T-cell (primary cell): Measurements from ENCODE around the gene ARHGAP15. TPM values are rescaled to one million over a fixed set of nuclear protein-coding genes. Genes with fewer than 3 reads are reported as not detected.

Experiments used
- ATAC-seq, 4 experiments: fragments of 200-7000 bp in 3 of 4; fragments of 150-1000 bp in 1 of 4; cut with Tn5 transposase; replicated peaks in 1 of 4; 1 replicate in 3 of 4; 2 replicates in 1 of 4; pipeline ENCODE4 v1.10.0; 2021; ENCODE audit warnings: moderate library complexity in 3 of 4, mild to moderate bottlenecking in 2 of 4, moderate number of reproducible peaks in 1 of 4
- CTCF ChIA-PET, 2 donors: fragments of 300-600 bp; sonication (Branson Sonifier 250); formaldehyde crosslinking; loops; one replicate each; lab custom pipeline; 2022; ENCODE audit warnings: antibody characterized with exemption in 2 of 2; lab: Charles Lee
- POLR2A ChIA-PET, 2 donors: fragments of 300-600 bp; sonication (Branson Sonifier 250); formaldehyde crosslinking; loops; one replicate each; lab custom pipeline; 2022; ENCODE audit warnings: antibody characterized with exemption in 2 of 2; lab: Charles Lee
- DNase-seq, 35 experiments: peaks; one replicate each; pipeline versions ENCODE4 v3.0.0 to v3.0.0-alpha.2; 2013 to 2023
- H3K27ac ChIP-seq: one replicate; pipeline ENCODE4 v1.5.1; 2013; ENCODE audit warnings: low read length
- H3K27me3 ChIP-seq, 2 experiments: replicated peaks in 1 of 2; 1 replicate in 1 of 2; 2 replicates in 1 of 2; pipeline versions ENCODE4 v1.6.1 to v1.7.0; 2013; ENCODE audit warnings: low read length in 1 of 2, mixed read lengths in 1 of 2; ENCODE audit not compliant: control insufficient read depth in 2 of 2, insufficient read depth in 2 of 2; ENCODE audit errors: extremely low read depth in 1 of 2
- H3K36me3 ChIP-seq, 2 donors: 1 replicate in 1 of 2; 2 replicates in 1 of 2; pipeline versions ENCODE4 v1.6.1 to v1.7.0; 2013; ENCODE audit warnings: low read length in 1 of 2; ENCODE audit not compliant: control insufficient read depth in 2 of 2, insufficient read depth in 1 of 2; ENCODE audit errors: extremely low read depth in 1 of 2
- H3K4me1 ChIP-seq, 2 experiments: 1 replicate in 1 of 2; 2 replicates in 1 of 2; pipeline versions ENCODE4 v1.6.1 to v1.7.0; 2013; ENCODE audit warnings: low read length in 2 of 2, mixed read lengths in 1 of 2; ENCODE audit not compliant: insufficient read depth in 2 of 2, control insufficient read depth in 1 of 2; ENCODE audit errors: extremely low read depth in 1 of 2
- H3K4me3 ChIP-seq, 2 donors: 1 replicate in 1 of 2; 2 replicates in 1 of 2; pipeline versions ENCODE4 v1.5.1 to v1.7.0; 2013; ENCODE audit warnings: mild to moderate bottlenecking in 2 of 2, low read length in 1 of 2, moderate library complexity in 1 of 2; ENCODE audit not compliant: control insufficient read depth in 1 of 2; ENCODE audit errors: extremely low read depth in 1 of 2
- H3K9me3 ChIP-seq: 2 replicates; pipeline ENCODE4 v1.7.0; 2013
- H3K27ac Mint-ChIP-seq, 2 donors: one replicate each; pipeline ENCODE4 v1.8.0; 2020 to 2021; ENCODE audit warnings: mild to moderate bottlenecking in 2 of 2, mixed read lengths in 2 of 2
- H3K27me3 Mint-ChIP-seq, 2 donors: one replicate each; pipeline ENCODE4 v1.8.0; 2021 to 2022; ENCODE audit warnings: mixed read lengths in 2 of 2
- H3K36me3 Mint-ChIP-seq: one replicate; pipeline ENCODE4 v1.8.0; 2021; ENCODE audit warnings: mixed read lengths
- H3K4me1 Mint-ChIP-seq, 3 donors: one replicate each; pipeline ENCODE4 v1.8.0; 2020 to 2022; ENCODE audit warnings: mixed read lengths in 3 of 3, mild to moderate bottlenecking in 1 of 3
- H3K4me3 Mint-ChIP-seq, 3 donors: one replicate each; pipeline ENCODE4 v1.8.0; 2020 to 2022; ENCODE audit warnings: mild to moderate bottlenecking in 3 of 3, mixed read lengths in 3 of 3, moderate library complexity in 3 of 3
- H3K9me3 Mint-ChIP-seq, 3 donors: one replicate each; pipeline ENCODE4 v1.8.0; 2020 to 2022; ENCODE audit warnings: mixed read lengths in 3 of 3
- WGBS: methylation state at CpG from one replicate; pipeline ENCODE4 v1.1.5; 2013; ENCODE audit warnings: missing lambda C conversion rate; ENCODE audit not compliant: insufficient coverage; 5-methylcytosine and 5-hydroxymethylcytosine counted together
- total RNA-seq, 35 experiments: library from RNA in 6 of 35; stranded (reverse) in 6 of 35; fragments of 120-200 nt in 1 of 35; gene quantifications; one replicate each; pipeline versions ENCODE4 v1.2.1 to v1.2.4 and lab custom pipeline; 2013 to 2026

ARHGAP15 gene
- total RNA-seq, 5 donors from 2014 or later (not counting 1 experiment from before 2014, with no cell fraction given): 154 to 271 (median 188) TPM

- no peak for ATAC-seq
- peaks cover 21% of the 10 kb centered on the region for H3K36me3 Mint-ChIP-seq
- peak overlapping the region; percentile 98 to 99 for H3K27ac Mint-ChIP-seq
These were observed 125.9 kb downstream of the ARHGAP15 start for GRCh38 chr2:143255086-143255485.

GRCh38 chr2:143255899-143256298, 126.7 kb downstream of the ARHGAP15 start:
- Mint-ChIP-seq H3K9me3 (no peaks in the 10 kb centered on the region), H3K27me3 (no peaks in the 10 kb centered on the region), H3K36me3 (peaks cover 14% of the 10 kb centered on the region), H3K27ac (peak overlapping the region; percentile 98 to 99), H3K4me3 (peak overlapping the region; percentile 58 to 71 (median 71)), H3K4me1 (peaks cover 81 to 82% (median 81%) of the 10 kb centered on the region in 3 donors)
- no peaks in the 10 kb centered on the region for H3K27me3 ChIP-seq
- ATAC-seq (peak in 1 of 4 experiments; percentile 33), DNase-seq (peak in 1 of 35 experiments; percentile 55)
- ChIA-PET POLR2A (interaction anchor here in 1 of 2 donors (0.6 kb wide), 1 partner anchor 93 kb away, joined by 3 read pairs; no protein-coding TSS in a partner anchor), CTCF (interaction anchor here (1.0 to 4.9 kb wide), 7 partner anchors 9 to 222 kb away, joined by 3 to 69 read pairs (median 5); no protein-coding TSS in a partner anchor)
- H3K36me3 ChIP-seq: peaks cover 0 to under 1% of the 10 kb centered on the region in 2 donors
- peak overlapping the region; percentile 72 for H3K27ac ChIP-seq
- peaks cover 15 to 58% of the 10 kb centered on the region in 2 experiments for H3K4me1 ChIP-seq
- H3K4me3 ChIP-seq: no peak overlapping the region
- H3K9me3 ChIP-seq: no peaks in the 10 kb centered on the region

More at GRCh38 chr2:143255086-143255485, 125.9 kb downstream of the ARHGAP15 start:
- Histone ChIP-seq H3K4me1 (peaks cover 15 to 57% of the 10 kb centered on the region in 2 experiments), H3K4me3 (no peak overlapping the region), H3K27me3 (no peaks in the 10 kb centered on the region), H3K9me3 (no peaks in the 10 kb centered on the region), H3K36me3 (peaks cover 0 to 7% of the 10 kb centered on the region in 2 donors), H3K27ac (peak overlapping the region; percentile 72)
- POLR2A ChIA-PET: interaction anchor here in 1 of 2 donors (0.6 kb wide), 1 partner anchor 11 kb away, joined by 3 read pairs; no protein-coding TSS in a partner anchor
- CTCF ChIA-PET: interaction anchor here (0.6 to 4.9 kb wide), 7 partner anchors 8 to 221 kb away, joined by 3 to 37 read pairs (median 5); no protein-coding TSS in a partner anchor
- DNase-seq: no peak
- Mint-ChIP-seq H3K4me1 (peaks cover 81 to 84% (median 83%) of the 10 kb centered on the region in 3 donors), H3K4me3 (peak overlapping the region; percentile 31 to 58 (median 35)), H3K9me3 (no peaks in the 10 kb centered on the region), H3K27me3 (no peaks in the 10 kb centered on the region)
- no CpG with 5 or more reads among the region's 3 CpGs for WGBS

- no peaks in the 10 kb centered on the region for H3K9me3 ChIP-seq
- ChIA-PET POLR2A (interaction anchor here (0.7 to 2.0 kb wide), 8 partner anchors 11 to 182 kb away, joined by 3 to 8 read pairs (median 6); no protein-coding TSS in a partner anchor), CTCF (interaction anchor here (0.6 to 4.9 kb wide), 56 partner anchors 8 to 224 kb away, joined by 3 to 99 read pairs (median 6); partner anchors contain the start of gene ARHGAP15 (in 1 of the 2))
- ATAC-seq (peak; percentile 67 to 79 (median 72)), DNase-seq (peak in 2 of 35 experiments; percentile 13 to 71)
- H3K27me3 ChIP-seq: no peaks in the 10 kb centered on the region
- H3K4me3 ChIP-seq: peak overlapping the region; percentile 15 to 20
- H3K27ac Mint-ChIP-seq: peak overlapping the region; percentile 90 to 91
- peak overlapping the region; percentile 72 for H3K27ac ChIP-seq
- no peaks in the 10 kb centered on the region for H3K27me3 Mint-ChIP-seq
- H3K36me3 Mint-ChIP-seq: peaks cover 12% of the 10 kb centered on the region
- peaks cover 37 to 66% of the 10 kb centered on the region in 2 experiments for H3K4me1 ChIP-seq
- H3K4me1 Mint-ChIP-seq: peaks cover 82 to 84% (median 83%) of the 10 kb centered on the region in 3 donors
- peak overlapping the region; percentile 58 to 71 (median 62) for H3K4me3 Mint-ChIP-seq
- H3K9me3 Mint-ChIP-seq: no peaks in the 10 kb centered on the region
- no CpG with 5 or more reads among the region's 3 CpGs for WGBS
- no peaks in the 10 kb centered on the region for H3K36me3 ChIP-seq
These were observed 129.1 kb downstream of the ARHGAP15 start for GRCh38 chr2:143258126-143258892.

- Mint-ChIP-seq H3K36me3 (peaks cover 15% of the 10 kb centered on the region), H3K4me3 (peak overlapping the region; percentile 58 to 71 (median 62)), H3K9me3 (no peaks in the 10 kb centered on the region), H3K27ac (peak overlapping the region; percentile 90 to 91), H3K4me1 (peaks cover 81 to 82% (median 81%) of the 10 kb centered on the region in 3 donors), H3K27me3 (no peaks in the 10 kb centered on the region)
- ChIA-PET CTCF (interaction anchor here (0.6 to 4.9 kb wide), 53 partner anchors 9 to 224 kb away, joined by 3 to 99 read pairs (median 6); partner anchors contain the start of gene ARHGAP15 (in 1 of the 2)), POLR2A (interaction anchor here (0.6 to 2.0 kb wide), 10 partner anchors 12 to 1402 kb away, joined by 3 to 8 read pairs (median 5); no protein-coding TSS in a partner anchor)
- DNase-seq (peak; percentile 39 to 90 (median 64)), ATAC-seq (peak; percentile 22 to 52 (median 30))
- WGBS: no CpG with 5 or more reads among the region's 5 CpGs
- no peak overlapping the region for H3K4me3 ChIP-seq
- no peaks in the 10 kb centered on the region for H3K27me3 ChIP-seq
- H3K27ac ChIP-seq: peak overlapping the region; percentile 72
- H3K36me3 ChIP-seq: peaks cover 0 to 4% of the 10 kb centered on the region in 2 donors
- H3K4me1 ChIP-seq: peaks cover 41 to 62% of the 10 kb centered on the region in 2 experiments
- H3K9me3 ChIP-seq: no peaks in the 10 kb centered on the region
These were observed 130.2 kb downstream of the ARHGAP15 start for GRCh38 chr2:143259368-143259958.

GRCh38 chr2:143261986-143262385, 132.8 kb downstream of the ARHGAP15 start:
- peak overlapping the region; percentile 96 to 98 for H3K27ac Mint-ChIP-seq
- H3K9me3 Mint-ChIP-seq: peaks cover 3% of the 10 kb centered on the region in 3 donors
- peak overlapping the region; percentile 4 to 61 (median 55) for H3K4me3 Mint-ChIP-seq
- Histone ChIP-seq H3K4me1 (peaks cover 40 to 43% of the 10 kb centered on the region in 2 experiments), H3K27me3 (no peaks in the 10 kb centered on the region), H3K36me3 (peaks cover 0 to 4% of the 10 kb centered on the region in 2 donors), H3K4me3 (no peak overlapping the region), H3K27ac (peak overlapping the region; percentile 77), H3K9me3 (no peaks in the 10 kb centered on the region)
- CTCF ChIA-PET: interaction anchor here (0.7 to 4.5 kb wide), 19 partner anchors 10 to 922 kb away, joined by 3 to 84 read pairs (median 5); partner anchors contain the start of gene ARHGAP15 (in 1 of the 2)
- ATAC-seq (peak; percentile 66 to 77 (median 72)), DNase-seq (peak in 34 of 35 experiments; percentile 4 to 76 (median 50))
- POLR2A ChIA-PET: interaction anchor here (0.7 to 1.2 kb wide), 5 partner anchors 22 to 254 kb away, joined by 4 to 10 read pairs (median 7); partner anchors contain the start of gene ARHGAP15 (in 1 of the 2)
- peaks cover 63 to 73% (median 67%) of the 10 kb centered on the region in 3 donors for H3K4me1 Mint-ChIP-seq
- H3K27me3 Mint-ChIP-seq: no peaks in the 10 kb centered on the region
- peaks cover 24% of the 10 kb centered on the region for H3K36me3 Mint-ChIP-seq
- WGBS: 0% methylated on average over 2 of the region's 4 CpGs
